HG03103 (cell line): ENCODE measurements around the gene CTIF.

ENCODE experiments used
- ATAC-seq: cut with Tn5 transposase; IDR thresholded peaks from one replicate; pipeline ENCODE4 v1.9.1; 2021; ENCODE audit warnings: low read depth; ENCODE audit not compliant: unreplicated experiment

CTIF gene

GRCh38 chr18:48825101-48825745 is 286.4 kb downstream of the CTIF start:
- no peak for ATAC-seq

- ATAC-seq, result no peak
These were observed 287.4 kb downstream of the CTIF start for GRCh38 chr18:48826271-48826670.

GRCh38 chr18:48826806-48827205 is 288.0 kb downstream of the CTIF start:
- ATAC-seq, result no peak

- ATAC-seq, result no peak
These were observed 288.7 kb downstream of the CTIF start for GRCh38 chr18:48827291-48828193.

GRCh38 chr18:48828194-48828545 is 289.3 kb downstream of the CTIF start:
- ATAC-seq, result no peak

- no peak for ATAC-seq
These were observed 290.0 kb downstream of the CTIF start for GRCh38 chr18:48828691-48829442.

GRCh38 chr18:48829443-48830149 is 290.8 kb downstream of the CTIF start:
- no peak for ATAC-seq

- no peak for ATAC-seq
These were observed 292.4 kb downstream of the CTIF start for GRCh38 chr18:48831113-48831759.

GRCh38 chr18:48831802-48832201 is 293.0 kb downstream of the CTIF start:
- ATAC-seq, result no peak

GRCh38 chr18:48832938-48833700 is 294.3 kb downstream of the CTIF start:
- ATAC-seq, result no peak

- ATAC-seq, result peak; percentile 68
These were observed 295.0 kb downstream of the CTIF start for GRCh38 chr18:48833701-48834412.

- peak; percentile 48 for ATAC-seq
These were observed 295.7 kb downstream of the CTIF start for GRCh38 chr18:48834413-48835031.

- ATAC-seq, result no peak
These were observed 296.3 kb downstream of the CTIF start for GRCh38 chr18:48835119-48835518.

GRCh38 chr18:48835745-48836170 is 296.9 kb downstream of the CTIF start:
- ATAC-seq, result no peak

- no peak for ATAC-seq
These were observed 297.5 kb downstream of the CTIF start for GRCh38 chr18:48836231-48836805.

- no peak for ATAC-seq
These were observed 298.2 kb downstream of the CTIF start for GRCh38 chr18:48836806-48837615.

- ATAC-seq, result no peak
These were observed 298.8 kb downstream of the CTIF start for GRCh38 chr18:48837676-48838075.
